OCI-LY7 (cell line): ENCODE measurements around the gene ZNF883. TPM values are rescaled to one million over a fixed set of nuclear protein-coding genes. Genes with fewer than 3 reads are reported as not detected.

Source experiments
- BruUV-seq: library from RNA; stranded (reverse); fragments of 400-500 nt; replicated peaks from 2 replicates; lab custom pipeline; 2021; lab: Mats Ljungman, UMichigan
- CTCF ChIA-PET: fragments of 300-600 bp; sonication (Branson Sonifier 250); formaldehyde crosslinking; loops from one replicate; lab custom pipeline; 2022; ENCODE audit warnings: antibody characterized with exemption; ENCODE audit not compliant: unreplicated experiment; lab: Charles Lee
- POLR2A ChIA-PET: fragments of 300-600 bp; sonication (Branson Sonifier 250); formaldehyde crosslinking; loops from one replicate; lab custom pipeline; 2022; ENCODE audit warnings: antibody characterized with exemption; lab: Charles Lee
- DNase-seq: peaks from one replicate; pipeline ENCODE4 v3.0.0-alpha.2; 2015; ENCODE audit warnings: low spot score
- H2AFZ ChIP-seq: fragments of 200-600 bp; sonication (generic), shearing (Covaris generic); 2 replicates; pipeline ENCODE4 v1.6.1; 2014; ENCODE audit warnings: mild to moderate bottlenecking, antibody characterized with exemption, low read length, moderate library complexity
- H3K27ac ChIP-seq: fragments of 200-600 bp; sonication (generic); 2 replicates; pipeline ENCODE4 v1.5.1; 2014; ENCODE audit warnings: mixed run types, low read depth, mild to moderate bottlenecking, moderate library complexity, low read length, inconsistent platforms; ENCODE audit not compliant: poor library complexity, severe bottlenecking
- H3K36me3 ChIP-seq: fragments of 200-600 bp; sonication (generic); 2 replicates; pipeline ENCODE4 v1.6.1; 2014; ENCODE audit warnings: mild to moderate bottlenecking, antibody characterized with exemption, low read length, moderate library complexity, mixed read lengths; ENCODE audit not compliant: insufficient read depth
- H3K4me1 ChIP-seq: fragments of 200-600 bp; sonication (generic); 2 replicates; pipeline ENCODE4 v1.5.1; 2014; ENCODE audit warnings: mild to moderate bottlenecking, low read length; ENCODE audit not compliant: insufficient read depth, poor library complexity, severe bottlenecking
- H3K4me2 ChIP-seq: fragments of 200-600 bp; sonication (generic); 2 replicates; pipeline ENCODE4 v1.6.1; 2014; ENCODE audit warnings: mild to moderate bottlenecking, low read length
- H3K4me3 ChIP-seq: fragments of 200-600 bp; sonication (generic); 2 replicates; pipeline ENCODE4 v1.5.1; 2014; ENCODE audit warnings: mild to moderate bottlenecking, low read depth, low read length; ENCODE audit not compliant: poor library complexity, severe bottlenecking
- H3K79me2 ChIP-seq: fragments of 200-600 bp; sonication (generic); 2 replicates; pipeline ENCODE4 v1.6.1; 2016; ENCODE audit warnings: low read depth, mild to moderate bottlenecking, low read length, moderate library complexity, mixed read lengths; ENCODE audit not compliant: insufficient read depth
- H3K9me2 ChIP-seq: fragments of 200-600 bp; sonication (generic); 2 replicates; pipeline ENCODE4 v1.6.1; 2016; ENCODE audit warnings: mild to moderate bottlenecking, low read length, mixed read lengths; ENCODE audit not compliant: insufficient read depth
- H3K9me3 ChIP-seq: fragments of 200-600 bp; sonication (generic); 2 replicates; pipeline ENCODE4 v1.6.1; 2014; ENCODE audit warnings: mild to moderate bottlenecking, mixed run types, low read length, mixed read lengths
- H4K20me1 ChIP-seq: fragments of 200-600 bp; sonication (generic); 2 replicates; pipeline ENCODE4 v1.6.1; 2014; ENCODE audit warnings: mild to moderate bottlenecking, antibody characterized with exemption, low read length, moderate library complexity, mixed read lengths; ENCODE audit not compliant: insufficient read depth
- EZH2phosphoT487 ChIP-seq: fragments of 200-600 bp; sonication (generic); IDR thresholded peaks from 2 replicates; pipeline ENCODE4 v1.6.1; 2018; ENCODE audit warnings: low read depth, borderline replicate concordance, mild to moderate bottlenecking, mixed run types, antibody characterized with exemption, low read length, moderate library complexity, mixed read lengths
- intact Hi-C: fragments of 100-400 bp; cut with micrococcal nuclease; formaldehyde crosslinking; loops from one replicate; pipeline ENCODE4 v1.10.0; 2022; ENCODE audit not compliant: unreplicated experiment
- total RNA-seq, 2 experiments: library from RNA; depleted of rRNA in 1 of 2; stranded (reverse); fragments of >200 nt in 1 of 2; shearing (Covaris generic) in 1 of 2; gene quantifications; 2 replicates each; pipeline ENCODE4 v1.2.3, GENCODE V29; 2014 to 2022
- TF ChIP-seq, protein P1 (sequence below): fragments of 200-600 bp; sonication (generic); conservative IDR thresholded peaks from 2 replicates; pipeline ENCODE4 v1.5.1; 2014; ENCODE audit warnings: mild to moderate bottlenecking, antibody characterized with exemption, low read length, moderate library complexity, mixed read lengths

The ZNF883 gene
- total RNA-seq, 2 experiments from 2014 or later, result not detected

- no TSS peak for BruUV-seq
- intact Hi-C loops, result no loop called here
- H3K4me1 ChIP-seq, result no peaks in the 10 kb centered on the region
- H2AFZ ChIP-seq, result no peak overlapping the region
- no peaks in the 10 kb centered on the region for H3K79me2 ChIP-seq
- H3K9me3 ChIP-seq, result no peaks in the 10 kb centered on the region
- ChIA-PET CTCF (no interaction called here), POLR2A (no interaction called here)
- TF ChIP-seq EZH2phosphoT487, result no peak
- TF ChIP-seq, protein P1, sequence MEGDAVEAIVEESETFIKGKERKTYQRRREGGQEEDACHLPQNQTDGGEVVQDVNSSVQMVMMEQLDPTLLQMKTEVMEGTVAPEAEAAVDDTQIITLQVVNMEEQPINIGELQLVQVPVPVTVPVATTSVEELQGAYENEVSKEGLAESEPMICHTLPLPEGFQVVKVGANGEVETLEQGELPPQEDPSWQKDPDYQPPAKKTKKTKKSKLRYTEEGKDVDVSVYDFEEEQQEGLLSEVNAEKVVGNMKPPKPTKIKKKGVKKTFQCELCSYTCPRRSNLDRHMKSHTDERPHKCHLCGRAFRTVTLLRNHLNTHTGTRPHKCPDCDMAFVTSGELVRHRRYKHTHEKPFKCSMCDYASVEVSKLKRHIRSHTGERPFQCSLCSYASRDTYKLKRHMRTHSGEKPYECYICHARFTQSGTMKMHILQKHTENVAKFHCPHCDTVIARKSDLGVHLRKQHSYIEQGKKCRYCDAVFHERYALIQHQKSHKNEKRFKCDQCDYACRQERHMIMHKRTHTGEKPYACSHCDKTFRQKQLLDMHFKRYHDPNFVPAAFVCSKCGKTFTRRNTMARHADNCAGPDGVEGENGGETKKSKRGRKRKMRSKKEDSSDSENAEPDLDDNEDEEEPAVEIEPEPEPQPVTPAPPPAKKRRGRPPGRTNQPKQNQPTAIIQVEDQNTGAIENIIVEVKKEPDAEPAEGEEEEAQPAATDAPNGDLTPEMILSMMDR, result no peak
- no peak overlapping the region for H3K4me3 ChIP-seq
- no peaks in the 10 kb centered on the region for H4K20me1 ChIP-seq
- H3K9me2 ChIP-seq, result no peaks in the 10 kb centered on the region
- no peaks in the 10 kb centered on the region for H3K36me3 ChIP-seq
- no peak for DNase-seq
- H3K27ac ChIP-seq, result no peak overlapping the region
- H3K4me2 ChIP-seq, result no peak overlapping the region
These were observed 500 bp upstream of the ZNF883 start for GRCh38 chr9:113012492-113012891.

- no peak overlapping the region for H3K4me3 ChIP-seq
- ChIA-PET POLR2A (interaction anchor here (0.6 kb wide), 1 partner anchor 795 kb away, joined by 3 read pairs; no protein-coding TSS in a partner anchor), CTCF (no interaction called here)
- H4K20me1 ChIP-seq, result no peaks in the 10 kb centered on the region
- H2AFZ ChIP-seq, result no peak overlapping the region
- no peak overlapping the region for H3K27ac ChIP-seq
- DNase-seq, result no peak
- no peak overlapping the region for H3K4me2 ChIP-seq
- TF ChIP-seq, protein P1, result no peak
- no peak for TF ChIP-seq EZH2phosphoT487
- BruUV-seq, result no TSS peak
- H3K9me2 ChIP-seq, result no peaks in the 10 kb centered on the region
- H3K4me1 ChIP-seq, result no peaks in the 10 kb centered on the region
- no peaks in the 10 kb centered on the region for H3K36me3 ChIP-seq
- intact Hi-C loops, result no loop called here
- no peaks in the 10 kb centered on the region for H3K9me3 ChIP-seq
- no peaks in the 10 kb centered on the region for H3K79me2 ChIP-seq
These were observed 6.2 kb downstream of the ZNF883 start for GRCh38 chr9:113005777-113006176.

GRCh38 chr9:112997236-112997941 is 14.6 kb downstream of the ZNF883 start:
- BruUV-seq, result no TSS peak
- POLR2A ChIA-PET, result no interaction called here
- TF ChIP-seq EZH2phosphoT487, result no peak

More at GRCh38 chr9:112997236-112997941, 14.6 kb downstream of the ZNF883 start:
- CTCF ChIA-PET, result no interaction called here
- H3K4me1 ChIP-seq, result no peaks in the 10 kb centered on the region
- intact Hi-C loops, result no loop called here
- no peak overlapping the region for H2AFZ ChIP-seq
- H3K79me2 ChIP-seq, result no peaks in the 10 kb centered on the region
- H3K27ac ChIP-seq, result no peak overlapping the region
- H3K9me3 ChIP-seq, result peaks cover 15% of the 10 kb centered on the region; the same call in 1 of the 2 replicates
- H4K20me1 ChIP-seq, result no peaks in the 10 kb centered on the region
- no peaks in the 10 kb centered on the region for H3K9me2 ChIP-seq
- H3K4me2 ChIP-seq, result no peak overlapping the region
- H3K36me3 ChIP-seq, result no peaks in the 10 kb centered on the region
- no peak overlapping the region for H3K4me3 ChIP-seq
- no peak for DNase-seq
